Measurements from ENCODE around the gene SCYL3. TPM values are rescaled to one million over a fixed set of nuclear protein-coding genes. Genes with fewer than 3 reads are reported as not detected.

The SCYL3 gene
- total and polyA plus RNA-seq, 2 of the 13 experiments (the other 11 are each of a cell fraction or from before 2014, with no cell fraction given): 3.3 to 4.9 TPM

GRCh38 chr1:169812131-169812530, 81.6 kb downstream of the SCYL3 start:
- 95% methylated on average over 2 of the region's 2 CpGs for whole genome bisulfite sequencing (ENCODE audit: low lambda C conversion rate)

More at GRCh38 chr1:169812131-169812530, 81.6 kb downstream of the SCYL3 start:
- Histone ChIP-seq H3K27me3 (ENCODE audit: control insufficient read depth in 1 of 2, insufficient read depth in 2 of 2, low read length in 2 of 2) (no peaks in the 10 kb centered on the region), H3K27ac (ENCODE audit: extremely low read length, insufficient read depth, low read length) (no peak overlapping the region), H3K4me3 (replicated peaks in 1 of 3; ENCODE audit: insufficient read depth in 1 of 3, low read depth in 2 of 3, low read length in 3 of 3) (no peak overlapping the region), H3K4me1 (ENCODE audit: insufficient read depth, low read length) (no peaks in the 10 kb centered on the region), H3K79me2 (ENCODE audit: insufficient read depth, low read length) (no peaks in the 10 kb centered on the region), H3K4me2 (ENCODE audit: low read depth, low read length) (no peak overlapping the region), H3K9ac (ENCODE audit: insufficient read depth, low read depth, low read length) (no peak overlapping the region), H3K9me3 (ENCODE audit: low read length) (no peaks in the 10 kb centered on the region), H2AFZ (ENCODE audit: low read length) (no peak overlapping the region), H4K20me1 (ENCODE audit: insufficient read depth, low read length) (no peaks in the 10 kb centered on the region), H3K36me3 (replicated peaks in 1 of 2; ENCODE audit: control insufficient read depth in 1 of 2, insufficient read depth in 2 of 2, low read length in 2 of 2) (peaks cover 0 to 4% of the 10 kb centered on the region in 2 experiments; a peak in 3 of 5 replicates)
- ChIA-PET POLR2A (no interaction called here), CTCF (ENCODE audit: low intra/inter-chr PET ratio, low total read pairs) (no interaction called here)
- TF ChIP-seq ATF1 (CRISPR knock-in tag; IDR thresholded peaks at IDR 0.05) (no peak), POLR2AphosphoS5 (IDR thresholded peaks at IDR 0.05; ENCODE audit: low read depth, low read length) (no peak), ZNF574 (CRISPR knock-in tag; IDR thresholded peaks at IDR 0.05) (no peak), RAD21 (CRISPR knock-in tag; IDR thresholded peaks at IDR 0.05) (no peak), HNF1A (IDR thresholded peaks at IDR 0.05; ENCODE audit: low read depth) (no peak), HNF1A (CRISPR knock-in tag; IDR thresholded peaks at IDR 0.05; ENCODE audit: borderline replicate concordance) (no peak), IRF9 (CRISPR knock-in tag; IDR thresholded peaks at IDR 0.05; ENCODE audit: borderline replicate concordance) (no peak), ZZZ3 (CRISPR knock-in tag; IDR thresholded peaks at IDR 0.05; ENCODE audit: borderline replicate concordance) (no peak), ZBTB20 (CRISPR knock-in tag; IDR thresholded peaks at IDR 0.05; ENCODE audit: borderline replicate concordance, low read depth) (no peak)
- FAIRE-seq (no peak), DNase-seq (ENCODE audit: low spot score) (no peak), ATAC-seq (no peak)
- intact Hi-C loops (cut with micrococcal nuclease; ENCODE audit: unreplicated experiment) (no loop called here), in situ Hi-C loops (cut with HindIII; ENCODE audit: extremely low pct_ligation_motif_present, low pct_unique_long_range_greater_than_20kb) (no loop called here)
- no TSS peak for BruUV-seq (replicated peaks)

Data from HepG2 (cell line).